Measurements from ENCODE around the gene FAM107B. TPM values are rescaled to one million over a fixed set of nuclear protein-coding genes. Genes with fewer than 3 reads are reported as not detected.

The FAM107B gene
- total RNA-seq, 6 experiments from 2014 or later = 58.6 to 116 (median 68.7) TPM

DNA sequence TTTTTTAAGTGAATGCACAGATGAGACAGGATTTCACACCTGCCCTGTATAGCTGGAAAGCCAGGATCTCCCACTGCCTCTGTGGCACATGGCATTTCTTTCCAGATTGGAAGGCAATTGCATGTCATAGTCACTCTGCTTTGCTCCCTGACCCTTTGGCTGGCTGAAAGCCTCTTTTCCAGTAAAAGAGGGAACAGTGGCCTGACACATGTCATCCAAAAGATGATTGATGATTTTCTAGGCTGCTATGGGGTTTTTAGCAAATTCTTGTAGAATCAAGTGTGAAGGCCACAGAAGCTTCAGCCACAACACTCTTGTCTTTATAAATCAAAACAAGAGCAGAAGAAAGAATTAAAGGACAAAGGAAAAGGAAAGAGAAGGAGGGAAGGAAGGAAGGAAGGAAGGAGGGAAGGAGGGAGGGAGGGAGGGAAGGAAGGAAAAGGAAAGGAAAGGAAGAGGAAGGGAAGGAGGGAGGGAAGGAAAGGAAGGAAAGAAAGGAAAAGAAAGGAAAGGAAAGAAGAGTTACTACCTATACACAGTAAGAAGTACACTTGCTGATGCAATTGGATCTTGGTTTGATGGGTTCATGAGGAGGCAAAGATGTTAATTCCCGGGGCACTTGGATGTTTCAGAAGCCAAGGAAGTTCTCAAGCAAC lies 285.0 kb downstream of the FAM107B start:
- Histone ChIP-seq H3K9me3 (no peaks in the 10 kb centered on the region), H3K4me1 (no peaks in the 10 kb centered on the region), H3K27me3 (no peaks in the 10 kb centered on the region), H3K27ac (no peak overlapping the region), H3K4me3 (no peak overlapping the region), H3K36me3 (no peaks in the 10 kb centered on the region)
- DNase-seq (no peak), ATAC-seq (no peak)
- intact Hi-C loops (cut with DNase I) = no loop called here
- 75% methylated on average over 1 of the region's 1 CpG for WGBS (ENCODE audit: insufficient coverage, low coverage, low lambda C conversion rate, missing lambda C conversion rate)
- TF ChIP-seq CTCF (IDR thresholded peaks at IDR 0.05) = no peak
- no peak for TF ChIP-seq POLR2A (IDR thresholded peaks at IDR 0.05)

GRCh38 chr10:14487488-14487883 lies 287.2 kb downstream of the FAM107B start:
- intact Hi-C loops (cut with DNase I) = no loop called here
- TF ChIP-seq POLR2A (IDR thresholded peaks at IDR 0.05) (no peak), CTCF (IDR thresholded peaks at IDR 0.05) (no peak)
- Histone ChIP-seq H3K27me3 (no peaks in the 10 kb centered on the region), H3K4me1 (no peaks in the 10 kb centered on the region), H3K9me3 (no peaks in the 10 kb centered on the region), H3K4me3 (no peak overlapping the region), H3K36me3 (no peaks in the 10 kb centered on the region), H3K27ac (no peak overlapping the region)
- no peak for DNase-seq
- WGBS (ENCODE audit: insufficient coverage, low coverage, low lambda C conversion rate, missing lambda C conversion rate) = 67% methylated on average over 6 of the region's 6 CpGs
- ATAC-seq = no peak

DNA sequence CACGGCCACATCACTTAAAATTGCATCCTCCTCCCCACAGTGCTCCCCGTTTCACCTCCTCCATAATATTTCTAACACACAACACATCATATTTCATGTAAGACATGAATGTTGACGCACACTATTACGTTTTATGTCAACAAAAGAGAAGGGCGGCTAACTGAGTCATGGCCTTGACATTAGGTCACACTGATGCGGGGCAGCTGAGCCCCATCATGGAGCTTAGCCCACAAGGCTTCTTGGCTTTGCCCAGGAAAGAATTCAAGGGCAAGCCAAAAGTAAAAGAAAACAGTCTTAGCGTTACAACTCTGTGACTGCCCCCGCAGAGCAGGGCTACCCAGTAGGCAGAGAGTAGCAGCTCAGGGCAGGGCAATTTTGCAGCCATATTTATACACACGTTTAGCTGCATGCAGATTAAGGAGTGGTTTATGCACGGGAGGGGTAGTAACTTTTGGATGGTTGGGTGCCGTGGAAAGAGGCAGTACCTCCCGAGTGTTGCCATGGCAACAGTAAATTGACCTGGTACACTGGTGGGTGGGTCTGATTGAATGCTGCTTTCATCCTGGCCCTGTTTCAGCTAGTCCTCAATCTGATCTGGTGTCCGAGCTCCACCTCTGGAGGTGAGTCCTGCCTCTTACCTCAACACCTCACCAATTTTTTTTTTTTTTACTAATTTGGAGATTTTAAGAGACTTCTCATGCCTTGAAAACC lies 287.8 kb downstream of the FAM107B start:
- intact Hi-C loops (cut with DNase I) = no loop called here
- Histone ChIP-seq H3K4me1 (no peaks in the 10 kb centered on the region), H3K27ac (no peak overlapping the region), H3K9me3 (no peaks in the 10 kb centered on the region), H3K27me3 (no peaks in the 10 kb centered on the region), H3K4me3 (no peak overlapping the region), H3K36me3 (no peaks in the 10 kb centered on the region)
- WGBS (ENCODE audit: insufficient coverage, low coverage, low lambda C conversion rate, missing lambda C conversion rate) = 73% methylated on average over 8 of the region's 13 CpGs
- DNase-seq (no peak), ATAC-seq (no peak)
- TF ChIP-seq CTCF (IDR thresholded peaks at IDR 0.05) (no peak), POLR2A (IDR thresholded peaks at IDR 0.05) (no peak)

DNA sequence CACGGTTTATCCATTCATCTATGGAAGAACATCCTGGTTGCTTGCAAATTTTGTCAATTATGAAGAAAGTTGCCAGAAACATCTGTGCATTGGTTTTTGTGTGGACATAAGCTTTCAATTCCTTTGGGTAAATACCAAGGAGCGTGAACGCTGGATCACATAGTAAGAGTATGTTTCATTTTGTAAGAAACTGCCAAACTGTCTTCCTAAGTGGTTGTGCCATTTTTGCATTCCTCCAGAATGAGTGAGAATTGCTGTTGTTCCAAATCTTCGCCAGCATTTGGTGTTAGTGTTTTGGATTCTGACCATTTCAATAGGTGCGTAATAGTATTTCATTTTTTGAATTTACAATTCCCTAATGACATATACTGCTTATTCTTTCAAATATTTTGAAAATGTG lies 288.7 kb downstream of the FAM107B start:
- 81% methylated on average over 5 of the region's 5 CpGs for WGBS (ENCODE audit: insufficient coverage, low coverage, low lambda C conversion rate, missing lambda C conversion rate)
- Histone ChIP-seq H3K4me1 (no peaks in the 10 kb centered on the region), H3K36me3 (no peaks in the 10 kb centered on the region), H3K27me3 (no peaks in the 10 kb centered on the region), H3K4me3 (no peak overlapping the region), H3K9me3 (no peaks in the 10 kb centered on the region), H3K27ac (no peak overlapping the region)
- no peak for TF ChIP-seq CTCF (IDR thresholded peaks at IDR 0.05)
- intact Hi-C loops (cut with DNase I) = no loop called here
- no peak for ATAC-seq
- DNase-seq = no peak

All from right lobe of liver (tissue), 6 donors.